ENCODE measurements around the gene TRIM17.

Gene TRIM17

DNA sequence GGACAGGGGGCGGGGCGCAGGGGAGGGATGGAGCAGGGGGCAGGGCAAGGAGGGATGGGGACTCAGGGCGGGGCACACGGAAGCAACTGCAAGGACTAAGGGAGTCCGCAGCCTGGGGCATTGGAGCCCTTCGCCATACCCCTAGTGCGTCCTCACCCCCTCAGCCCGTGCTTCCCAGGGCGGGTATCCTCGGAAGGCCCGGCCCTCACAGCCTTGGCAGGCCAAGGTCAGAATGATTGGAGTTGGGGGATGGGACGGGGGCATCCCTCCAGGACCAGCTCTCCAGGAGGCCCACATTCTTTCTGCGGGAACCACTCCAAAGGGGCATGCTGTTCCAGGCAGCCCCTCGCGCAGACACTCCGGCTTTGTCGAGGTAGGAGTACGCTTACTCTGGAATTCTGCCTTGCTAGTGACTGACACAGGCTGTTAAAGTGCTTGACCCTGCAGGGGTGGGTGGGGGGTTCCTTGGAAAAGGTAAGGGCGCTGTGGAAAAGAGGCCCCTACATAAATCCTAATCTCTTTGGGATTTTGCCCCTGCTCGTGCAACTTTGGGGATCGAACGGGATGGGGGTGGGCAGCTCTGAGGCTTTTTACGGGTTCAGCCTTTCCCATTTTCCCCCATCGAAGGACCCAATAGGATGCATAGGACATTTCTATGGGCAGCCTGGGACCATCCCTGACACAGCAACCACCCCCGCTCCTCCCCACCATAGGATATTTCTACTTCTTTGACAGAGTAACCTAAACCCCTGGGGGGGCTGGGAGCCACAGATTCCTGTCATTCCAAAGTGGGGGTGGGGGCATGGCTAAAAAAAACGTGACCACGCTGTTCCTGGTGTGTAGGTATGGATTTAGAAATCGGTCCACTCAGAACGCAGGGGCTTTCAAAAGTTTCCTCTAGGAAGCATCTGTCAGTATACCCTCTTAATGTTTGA lies 9.3 kb downstream of the TRIM17 start:
- DNase-seq (ENCODE audit: low read depth): peak; percentile 30
- TF ChIP-seq CTCF (conservative IDR thresholded peaks at IDR 0.05; ENCODE audit: low read depth, low read length): no peak
- peak overlapping the region; percentile 94 for H3K4me3 ChIP-seq (ENCODE audit: low read depth, low read length)

- DNase-seq (ENCODE audit: low read depth): peak; percentile 31
- no peak for TF ChIP-seq CTCF (conservative IDR thresholded peaks at IDR 0.05; ENCODE audit: low read depth, low read length)
- peak overlapping the region; percentile 94 for H3K4me3 ChIP-seq (ENCODE audit: low read depth, low read length)
Measured at GRCh38 chr1:228405979-228406228, 10.8 kb downstream of the TRIM17 start.

- H3K4me3 ChIP-seq (ENCODE audit: low read depth, low read length): peak overlapping the region; percentile 94
- DNase-seq (ENCODE audit: low read depth): peak; percentile 31
- TF ChIP-seq CTCF (conservative IDR thresholded peaks at IDR 0.05; ENCODE audit: low read depth, low read length): no peak
Measured at GRCh38 chr1:228405200-228405978, 11.3 kb downstream of the TRIM17 start.

GRCh38 chr1:228404107-228404720 lies 12.4 kb downstream of the TRIM17 start:
- TF ChIP-seq CTCF (conservative IDR thresholded peaks at IDR 0.05; ENCODE audit: low read depth, low read length): no peak
- DNase-seq (ENCODE audit: low read depth): no peak
- H3K4me3 ChIP-seq (ENCODE audit: low read depth, low read length): no peak overlapping the region

- H3K4me3 ChIP-seq (ENCODE audit: low read depth, low read length): no peak overlapping the region
- DNase-seq (ENCODE audit: low read depth): no peak
- TF ChIP-seq CTCF (conservative IDR thresholded peaks at IDR 0.05; ENCODE audit: low read depth, low read length): no peak
Measured at GRCh38 chr1:228403231-228403631, 13.4 kb downstream of the TRIM17 start.

DNA sequence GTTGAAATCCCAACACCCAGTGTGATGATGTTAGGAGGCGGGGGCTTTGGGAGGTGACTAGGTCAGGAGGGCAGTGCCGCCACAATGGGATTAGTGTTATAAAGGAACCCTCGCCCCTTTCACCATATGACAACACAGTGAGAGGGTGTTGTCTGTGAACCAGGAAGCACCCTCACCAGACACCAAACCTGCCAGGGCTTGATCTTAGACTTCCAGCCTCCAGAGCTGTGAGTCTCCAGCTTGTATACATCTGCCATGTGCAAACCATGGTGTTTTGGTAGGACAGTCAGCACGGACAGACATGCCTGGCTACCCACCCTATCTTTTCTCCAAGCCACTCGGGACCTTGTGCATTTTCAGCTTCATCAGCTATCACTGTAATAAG lies 14.0 kb downstream of the TRIM17 start:
- H3K4me3 ChIP-seq (ENCODE audit: low read depth, low read length): no peak overlapping the region
- TF ChIP-seq CTCF (conservative IDR thresholded peaks at IDR 0.05; ENCODE audit: low read depth, low read length): no peak
- DNase-seq (ENCODE audit: low read depth): no peak

Data from choroid plexus epithelial cell (primary cell).